ENCODE results near the gene OR1D5. TPM values are rescaled to one million over a fixed set of nuclear protein-coding genes. Genes with fewer than 3 reads are reported as not detected.
"Not testable (repeated sequence)": the region's sequence is repeated elsewhere in the genome, so short reads cannot be mapped to it uniquely, and the experiment has no call there.

The OR1D5 gene, protein sequence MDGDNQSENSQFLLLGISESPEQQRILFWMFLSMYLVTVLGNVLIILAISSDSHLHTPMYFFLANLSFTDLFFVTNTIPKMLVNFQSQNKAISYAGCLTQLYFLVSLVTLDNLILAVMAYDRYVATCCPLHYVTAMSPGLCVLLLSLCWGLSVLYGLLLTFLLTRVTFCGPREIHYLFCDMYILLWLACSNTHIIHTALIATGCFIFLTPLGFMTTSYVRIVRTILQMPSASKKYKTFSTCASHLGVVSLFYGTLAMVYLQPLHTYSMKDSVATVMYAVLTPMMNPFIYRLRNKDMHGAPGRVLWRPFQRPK
- not detected for total RNA-seq

DNA sequence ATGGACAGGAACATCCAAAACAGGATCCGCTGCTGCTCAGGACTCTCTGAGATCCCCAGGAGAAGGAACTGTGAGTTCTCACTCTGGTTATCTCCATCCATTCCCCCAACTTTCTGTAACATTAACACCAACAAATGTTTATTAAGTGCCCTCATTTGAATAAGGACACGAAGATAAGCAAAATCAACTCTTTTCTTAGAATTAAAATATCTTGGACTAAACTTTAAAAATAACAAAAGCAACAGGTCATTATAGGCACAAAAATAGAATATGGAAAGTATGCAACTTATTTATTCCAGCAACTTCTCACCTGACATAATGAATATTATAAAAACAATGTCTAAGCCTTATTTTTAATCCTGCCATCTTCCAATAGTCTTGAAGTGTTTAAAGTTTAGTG is at the start of gene OR1D5:
Gene OR1D5, minus strand, starts transcription at position 101 of the 400 bp plus-strand sequence. Its CDS starts 0 bp downstream, at position 101.
- POLR2A ChIA-PET, CTCF ChIA-PET: not testable (repeated sequence)

DNA sequence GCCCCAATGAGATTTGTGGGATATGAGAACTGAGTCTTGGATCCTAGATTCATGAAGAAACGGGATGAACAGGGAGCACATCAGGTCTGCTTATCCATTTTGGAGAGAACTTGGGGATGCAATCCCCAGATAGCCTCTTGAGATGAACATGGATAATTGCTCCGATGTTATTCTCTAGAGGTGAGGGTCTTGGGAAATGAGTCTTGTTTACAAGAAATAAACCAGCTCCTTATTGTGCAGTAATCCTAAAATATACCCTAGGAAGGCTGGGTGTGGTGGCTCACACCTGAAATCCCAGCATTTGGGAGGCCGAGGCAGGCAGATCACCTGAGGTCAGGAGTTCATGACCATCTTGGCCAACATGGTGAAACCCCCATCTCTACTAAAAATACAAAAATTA is 40.9 kb upstream of the OR1D5 start, which contains the start of gene OR1D2:
Gene OR1D2, minus strand, starts transcription at position 101 of the 400 bp plus-strand sequence. CDS start 11,426 bp downstream, outside the sequence.
- ChIA-PET POLR2A (no interaction called here), CTCF (no interaction called here)

DNA sequence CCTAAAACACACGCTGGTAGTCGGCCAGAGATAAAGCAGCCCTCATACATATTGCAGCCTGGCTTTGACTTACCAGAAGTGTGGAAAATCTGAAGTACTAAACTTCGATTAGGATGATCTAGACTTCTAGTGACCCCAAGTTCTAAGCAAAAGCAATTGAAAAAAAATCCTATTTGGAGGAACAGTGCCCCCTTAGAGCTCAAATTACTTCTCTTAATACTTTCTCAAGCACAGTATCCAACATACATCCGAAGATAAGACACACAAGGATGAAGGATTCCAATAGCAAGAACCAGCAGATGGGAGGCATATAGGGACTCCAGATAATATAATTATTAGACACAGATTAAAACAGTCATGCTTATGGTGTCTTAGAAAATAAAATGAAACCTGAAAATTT is 10.4 kb upstream of the OR1D5 start:
- CTCF ChIA-PET, POLR2A ChIA-PET: not testable (repeated sequence)

DNA sequence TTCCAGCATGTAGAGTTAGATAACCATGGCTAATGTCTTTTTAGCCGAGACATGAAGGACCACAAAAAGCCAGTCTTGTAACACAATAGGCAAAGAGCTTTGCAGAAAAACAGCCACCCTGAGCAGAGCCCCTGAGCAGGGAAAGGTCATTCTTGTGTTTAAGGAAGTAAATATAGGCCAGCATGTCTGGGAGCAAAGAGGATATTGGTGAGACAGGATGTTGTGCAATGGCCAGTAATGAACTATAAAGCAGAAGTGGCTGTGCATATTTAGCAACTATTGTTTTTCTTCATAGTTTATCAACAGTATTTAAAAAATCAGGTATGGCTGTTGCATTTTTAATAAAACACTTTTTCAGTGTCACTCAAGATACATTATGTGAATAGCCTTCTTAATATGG is 1.8 kb upstream of the OR1D5 start:
- POLR2A ChIA-PET, CTCF ChIA-PET: not testable (repeated sequence)

DNA sequence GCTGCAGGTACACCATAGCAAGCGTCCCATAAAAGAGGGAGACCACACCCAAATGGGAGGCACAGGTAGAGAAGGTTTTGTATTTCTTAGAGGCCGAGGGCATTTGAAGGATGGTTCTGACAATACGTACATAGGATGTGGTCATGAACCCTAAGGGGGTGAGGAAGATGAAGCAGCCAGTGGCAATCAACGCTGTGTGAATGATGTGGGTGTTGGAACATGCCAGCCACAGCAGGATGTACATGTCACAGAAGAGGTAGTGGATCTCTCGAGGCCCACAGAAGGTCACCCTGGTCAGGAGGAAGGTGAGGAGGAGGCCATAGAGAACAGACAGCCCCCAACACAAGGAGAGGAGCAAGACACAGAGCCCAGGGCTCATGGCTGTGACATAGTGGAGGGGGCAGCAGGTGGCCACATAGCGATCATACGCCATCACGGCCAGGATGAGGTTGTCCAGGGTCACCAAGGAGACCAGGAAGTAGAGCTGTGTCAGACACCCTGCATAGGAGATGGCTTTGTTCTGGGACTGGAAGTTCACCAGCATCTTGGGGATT is 506 bp downstream of the OR1D5 start:
- POLR2A ChIA-PET, CTCF ChIA-PET: not testable (repeated sequence)

DNA sequence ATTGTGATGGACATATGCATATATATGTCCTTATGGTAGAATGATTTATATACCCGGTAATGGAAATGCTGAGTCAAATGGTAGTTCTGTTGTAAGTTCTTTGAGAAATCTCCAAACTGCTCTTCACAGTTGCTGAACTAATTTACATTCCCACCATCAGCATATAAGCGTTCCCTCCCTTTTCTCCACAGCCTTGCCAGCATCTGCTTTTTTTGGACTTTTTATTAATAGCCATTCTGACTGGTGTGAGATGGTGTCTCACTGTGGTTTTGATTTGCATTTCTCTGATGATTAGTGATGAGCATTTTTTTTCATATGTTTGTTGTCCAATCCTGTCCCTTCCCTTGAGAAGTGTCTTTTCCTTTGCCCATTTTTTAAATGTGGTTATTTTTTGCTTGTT is 8.5 kb downstream of the OR1D5 start:
- CTCF ChIA-PET, POLR2A ChIA-PET: not testable (repeated sequence)

DNA sequence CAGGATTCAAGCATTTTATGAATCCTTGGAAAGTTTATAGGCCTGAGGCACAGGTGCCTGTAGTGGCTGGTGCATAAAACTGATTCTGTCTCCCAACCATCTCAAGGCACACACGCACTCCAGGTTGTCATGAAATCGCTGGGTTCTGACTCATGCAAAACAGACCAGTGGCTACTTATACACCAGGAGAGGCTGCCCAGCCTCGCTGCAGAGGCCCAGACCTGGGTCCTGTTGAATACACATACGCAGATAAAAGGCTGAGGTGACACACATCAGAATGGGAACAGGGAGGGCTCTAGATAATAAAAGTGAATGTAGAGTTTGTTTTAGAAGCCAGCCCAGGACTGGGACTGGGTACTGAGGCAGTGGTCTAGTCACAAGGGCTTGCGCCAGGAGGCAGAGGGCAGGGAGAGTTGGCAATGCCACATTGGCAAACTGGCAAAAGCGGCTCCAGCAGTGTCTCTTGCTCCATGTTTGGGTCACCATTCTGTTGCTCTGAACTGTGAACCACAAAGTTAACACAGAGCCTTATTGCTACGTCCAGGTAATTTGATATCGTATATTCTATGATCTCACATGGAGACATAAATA is 13.6 kb downstream of the OR1D5 start:
- CTCF ChIA-PET, result interaction anchor here (1.5 kb wide), 1 partner anchor 552 kb away, joined by 4 read pairs; no protein-coding TSS in a partner anchor
- POLR2A ChIA-PET, result no interaction called here

DNA sequence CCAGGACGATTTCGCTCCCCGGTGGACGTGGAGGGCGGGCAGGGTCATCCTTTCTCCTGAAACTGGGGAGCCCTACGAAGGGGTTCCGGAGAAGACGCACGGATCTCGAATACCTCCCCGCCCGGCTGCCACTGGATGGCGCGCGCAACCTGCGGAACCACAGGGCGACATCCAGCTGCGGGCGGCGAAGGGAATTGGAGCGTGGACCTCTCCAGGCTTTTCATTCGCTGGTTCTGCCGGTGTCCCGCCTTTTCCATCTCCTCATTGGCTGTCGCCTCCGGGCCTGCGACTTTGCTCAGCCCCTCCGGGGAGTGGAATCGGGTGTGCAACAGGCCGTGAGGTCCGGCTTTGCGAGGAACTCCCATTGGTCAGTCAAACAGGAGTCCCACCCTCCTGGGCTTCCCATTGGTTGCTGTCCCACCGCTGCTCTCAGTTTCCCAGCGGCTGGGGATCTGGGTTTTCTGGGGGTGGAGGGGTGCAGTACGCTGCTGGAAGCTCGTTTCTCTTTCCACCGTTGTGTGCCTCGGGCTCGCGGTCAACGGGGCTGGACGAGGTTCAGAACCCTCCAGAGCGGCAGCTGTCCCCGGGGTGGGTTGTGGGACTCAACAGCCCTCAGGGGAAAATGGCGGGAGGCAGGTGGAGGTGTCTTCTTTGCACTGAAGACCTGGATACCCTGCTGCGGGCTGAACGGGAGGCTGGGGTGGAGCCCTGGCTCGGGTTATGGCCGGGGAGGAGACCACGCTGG is 14.5 kb downstream of the OR1D5 start:
- ChIA-PET CTCF (interaction anchor here (0.5 to 1.5 kb wide), 5 partner anchors 9 to 1327 kb away, joined by 3 to 4 read pairs (median 3); no protein-coding TSS in a partner anchor), POLR2A (interaction anchor here (0.6 kb wide), 2 partner anchors 554 to 587 kb away, joined by 3 read pairs; partner anchors contain the start of gene CTNS)

DNA sequence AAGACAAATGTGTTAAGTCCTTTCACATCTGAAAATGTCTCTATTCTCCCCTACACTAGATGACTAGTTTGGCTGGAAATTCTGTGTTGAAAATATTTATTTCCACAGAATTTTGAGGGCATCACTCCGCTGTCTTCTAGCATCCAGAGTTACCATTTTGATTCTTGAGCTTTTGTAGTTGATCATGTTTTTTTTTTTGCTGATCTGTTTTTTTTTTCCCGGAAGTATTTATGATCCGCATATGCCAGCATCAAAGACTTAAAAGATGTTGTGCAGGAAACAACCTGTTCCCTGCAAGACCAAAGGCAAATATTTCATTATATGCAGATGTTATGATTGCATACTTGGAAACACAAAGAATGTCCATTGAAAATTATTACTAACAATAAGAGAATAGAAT is 16.7 kb downstream of the OR1D5 start:
- ChIA-PET POLR2A (no interaction called here), CTCF (no interaction called here)

DNA sequence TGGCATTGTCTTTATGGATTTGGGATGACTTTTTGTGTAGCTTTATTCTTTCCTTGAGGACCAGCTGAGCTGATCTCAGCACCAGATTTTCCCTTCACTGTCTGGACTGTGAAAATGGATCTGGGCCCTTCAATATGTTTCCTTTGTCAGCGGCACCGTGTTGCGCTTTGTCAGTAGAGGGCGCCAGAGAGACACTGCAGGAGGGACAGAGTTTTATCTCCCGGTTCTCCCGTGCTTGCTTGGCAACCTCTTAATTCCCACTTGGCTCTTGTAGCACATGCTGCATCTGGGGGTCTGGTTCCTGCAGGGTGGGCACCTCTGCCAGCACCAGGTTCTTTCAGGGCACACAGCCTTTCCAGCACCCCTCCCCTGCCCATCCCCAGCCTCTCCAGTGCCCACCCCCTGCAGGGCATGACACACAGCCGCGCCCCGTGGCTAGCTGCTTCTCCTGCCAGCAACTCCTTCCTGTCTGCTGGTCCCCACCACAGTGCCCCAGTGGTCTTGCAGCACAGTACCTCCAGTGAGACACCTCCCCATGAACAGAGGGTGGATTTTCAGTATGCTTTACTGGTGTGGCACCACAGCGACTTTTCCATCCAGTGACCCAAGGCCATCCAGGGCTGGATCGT is 19.6 kb downstream of the OR1D5 start:
- ChIA-PET CTCF (no interaction called here), POLR2A (interaction anchor here (0.6 kb wide), 1 partner anchor 568 kb away, joined by 4 read pairs; no protein-coding TSS in a partner anchor)

DNA sequence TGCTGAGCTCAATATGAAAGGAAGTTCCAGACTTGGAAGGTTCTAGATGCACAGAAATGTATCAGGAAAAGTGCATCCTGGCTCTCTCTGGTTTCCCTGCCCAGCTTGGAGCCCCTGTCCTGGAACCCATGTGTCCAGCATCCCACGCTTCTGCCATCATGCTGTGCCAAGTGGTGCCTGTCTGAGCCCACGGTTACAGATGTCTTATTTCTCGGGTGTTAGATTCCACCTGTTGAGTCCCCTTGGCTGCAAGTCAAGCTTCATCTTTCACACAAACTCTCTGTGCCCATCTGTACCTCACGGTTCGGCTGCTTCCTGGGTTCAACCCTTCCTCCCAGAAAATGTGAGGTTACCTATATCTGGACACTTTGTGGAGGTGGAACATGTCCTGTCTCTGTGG is 22.5 kb downstream of the OR1D5 start:
- ChIA-PET POLR2A (no interaction called here), CTCF (no interaction called here)

DNA sequence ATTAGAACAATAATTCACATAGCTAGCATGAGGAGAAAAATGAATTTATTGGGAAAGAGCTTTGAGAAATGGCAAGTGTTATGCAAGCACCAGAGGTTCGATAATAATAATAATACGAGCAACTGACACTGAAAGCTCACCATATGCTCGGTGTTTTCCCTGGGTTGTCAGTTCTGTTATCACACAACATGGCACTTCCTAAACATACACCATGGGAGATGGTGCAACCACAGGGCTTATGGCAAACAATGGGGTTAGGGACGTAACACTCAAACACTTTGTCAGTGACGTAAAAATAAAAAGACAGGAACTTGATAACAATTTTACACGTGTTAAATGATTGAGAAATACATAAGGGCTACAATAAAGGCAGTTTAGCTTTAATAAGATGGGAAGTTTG is 23.7 kb downstream of the OR1D5 start:
- CTCF ChIA-PET, result interaction anchor here (0.6 to 1.5 kb wide), 4 partner anchors 9 to 599 kb away, joined by 3 to 4 read pairs (median 3); no protein-coding TSS in a partner anchor
- POLR2A ChIA-PET, result interaction anchor here (0.7 kb wide), 1 partner anchor 109 kb away, joined by 6 read pairs; no protein-coding TSS in a partner anchor

DNA sequence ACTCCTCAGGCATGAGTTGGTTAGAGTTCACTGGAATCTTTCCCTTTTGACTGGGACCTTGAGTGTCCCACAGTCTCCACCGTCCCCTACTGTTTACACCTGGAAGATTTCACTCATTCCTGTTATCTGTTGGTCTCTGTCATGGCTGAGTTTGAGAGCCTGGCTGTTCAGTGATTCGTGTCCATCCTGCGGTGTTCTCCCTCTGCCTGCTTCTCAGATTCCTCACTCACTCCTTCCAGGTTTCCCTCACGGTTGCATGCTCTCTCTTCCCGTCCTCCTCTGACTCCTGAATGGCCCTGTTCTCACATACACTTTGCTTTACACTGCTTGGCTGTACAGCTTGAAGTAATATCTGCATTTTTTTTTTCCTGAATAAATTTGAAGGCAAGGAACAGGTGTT is 24.5 kb downstream of the OR1D5 start:
- POLR2A ChIA-PET, result no interaction called here
- CTCF ChIA-PET, result interaction anchor here (0.7 to 1.5 kb wide), 2 partner anchors 10 to 600 kb away, joined by 3 to 4 read pairs; no protein-coding TSS in a partner anchor

DNA sequence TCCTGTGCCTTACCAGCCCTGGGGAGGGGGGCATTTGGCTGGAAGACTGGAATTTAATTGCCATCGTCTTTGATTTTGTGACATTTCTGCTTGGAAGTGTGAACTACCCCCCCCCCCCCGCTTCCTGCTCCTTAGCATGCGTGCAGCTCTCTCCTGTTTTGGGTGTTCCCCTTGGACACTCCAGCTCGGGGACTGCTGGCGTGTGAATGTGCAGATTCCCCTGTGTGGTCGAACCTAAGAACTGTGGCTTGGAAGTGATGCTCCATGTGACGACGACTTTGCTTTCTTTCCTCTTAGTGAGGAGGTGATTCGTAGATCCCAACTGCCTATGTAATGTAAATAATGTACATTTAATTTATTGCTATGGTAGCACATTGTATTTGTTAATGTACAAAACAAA is 26.1 kb downstream of the OR1D5 start:
- ChIA-PET POLR2A (no interaction called here), CTCF (no interaction called here)

DNA sequence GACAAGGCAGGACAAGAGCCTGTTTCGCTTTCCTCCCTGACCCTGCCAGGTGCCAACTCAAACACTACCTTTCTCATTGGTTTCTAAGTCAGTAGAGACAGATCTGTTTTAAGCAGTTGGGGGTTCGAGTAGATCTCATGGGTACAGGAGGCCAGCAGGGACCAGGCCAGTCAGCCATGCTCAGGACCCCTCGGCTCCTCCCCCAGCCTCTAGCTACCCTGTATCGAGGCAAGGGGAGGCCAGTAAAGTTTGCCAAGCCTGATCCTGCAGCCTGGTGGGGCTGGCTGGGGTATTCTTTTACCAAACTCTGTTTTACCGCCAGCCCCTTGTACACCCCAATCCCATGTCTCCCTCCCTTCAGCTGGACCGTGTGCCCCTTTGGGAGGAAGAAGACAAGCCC is 26.6 kb downstream of the OR1D5 start:
- ChIA-PET CTCF (no interaction called here), POLR2A (no interaction called here)

DNA sequence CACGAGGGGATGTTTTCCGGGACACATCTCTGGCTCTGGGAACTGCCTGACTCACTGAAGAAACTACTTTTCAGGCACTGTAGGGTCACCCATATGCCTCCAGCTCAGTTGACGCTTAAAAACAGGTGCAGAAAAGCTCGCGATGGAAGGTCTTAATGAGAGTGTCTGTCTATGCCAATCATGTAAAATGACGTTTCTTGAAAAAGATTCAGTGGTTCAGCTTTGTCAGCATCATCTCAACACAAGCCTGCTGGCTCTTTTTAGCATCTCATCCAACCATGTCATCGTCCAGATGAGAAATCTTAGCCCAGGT is 27.5 kb downstream of the OR1D5 start:
- ChIA-PET CTCF (no interaction called here), POLR2A (no interaction called here)

DNA sequence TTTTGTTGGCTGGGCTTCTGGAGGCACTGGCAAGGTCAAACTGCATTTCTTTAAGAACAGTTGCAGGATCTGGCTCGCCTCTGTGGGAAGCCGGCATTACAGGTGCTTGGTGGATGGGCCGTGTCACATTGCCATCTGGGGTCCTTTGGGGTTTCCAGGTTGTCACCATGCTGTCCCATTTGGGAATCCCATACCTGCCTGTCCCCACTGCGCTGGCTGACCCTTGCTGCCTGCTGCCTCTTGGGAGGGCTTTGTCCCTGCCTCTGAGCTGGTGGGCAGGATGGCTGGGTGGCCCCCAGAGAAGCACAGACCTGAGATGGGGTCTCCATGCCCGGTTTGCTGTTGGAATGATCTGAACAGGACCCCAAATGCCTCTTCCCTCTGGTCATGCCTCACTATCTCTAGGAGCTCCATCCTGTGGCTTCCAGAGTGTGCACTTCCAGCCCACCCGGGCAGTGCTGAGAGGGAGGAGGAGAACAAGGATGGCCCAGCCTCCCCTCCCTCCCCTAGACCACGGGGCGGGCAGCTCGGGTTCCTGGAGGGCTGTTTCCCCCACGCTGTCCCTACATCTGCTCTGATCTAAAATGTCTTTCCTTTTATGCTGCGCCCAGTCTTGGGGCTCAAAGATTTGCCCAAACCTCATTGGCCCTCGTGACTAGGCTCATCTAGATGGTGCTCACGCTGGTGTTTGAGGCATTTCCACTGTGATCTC is 28.0 kb downstream of the OR1D5 start:
- CTCF ChIA-PET, result no interaction called here

DNA sequence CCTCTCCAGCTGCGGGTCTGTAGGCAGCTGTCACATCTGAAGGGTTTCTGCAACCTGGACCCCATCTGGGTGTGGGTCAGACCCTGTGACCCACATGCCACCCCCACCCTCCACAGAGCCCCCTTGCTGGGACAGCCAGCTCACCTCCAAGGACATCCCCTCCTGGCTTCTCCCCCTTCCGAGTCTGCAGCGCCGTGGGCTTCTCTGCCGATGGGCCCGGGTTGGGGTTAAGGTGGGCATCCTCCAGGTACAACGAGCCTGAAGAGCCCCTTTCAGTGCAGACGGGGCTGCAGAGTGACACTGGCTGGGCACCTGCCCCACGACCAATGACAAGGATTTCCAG is 28.9 kb downstream of the OR1D5 start:
- ChIA-PET CTCF (interaction anchor here (0.6 kb wide), 1 partner anchor 1522 kb away, joined by 4 read pairs; no protein-coding TSS in a partner anchor), POLR2A (no interaction called here)

More for the DNA sequence above, 28.0 kb downstream of the OR1D5 start:
- POLR2A ChIA-PET, result interaction anchor here (0.5 kb wide), 1 partner anchor 241 kb away, joined by 3 read pairs; no protein-coding TSS in a partner anchor
